Measurements from ENCODE around the gene SLC45A1.
A peak's percentile ranks its signal among the peaks of the same experiment; 100 is the strongest.

SLC45A1 gene

GRCh38 chr1:8283058-8283884, 34.6 kb upstream of the SLC45A1 start:
- no peak overlapping the region for H3K4me3 ChIP-seq (ENCODE audit: low read depth, low read length)
- no peak for TF ChIP-seq CTCF (conservative IDR thresholded peaks at IDR 0.05; ENCODE audit: low read depth, low read length)
- no peak for DNase-seq (ENCODE audit: low read depth)

GRCh38 chr1:8284127-8284526, 33.8 kb upstream of the SLC45A1 start:
- DNase-seq (ENCODE audit: low read depth) = peak; percentile 51
- H3K4me3 ChIP-seq (ENCODE audit: low read depth, low read length) = no peak overlapping the region
- TF ChIP-seq CTCF (conservative IDR thresholded peaks at IDR 0.05; ENCODE audit: low read depth, low read length) = no peak

GRCh38 chr1:8285103-8285502, 32.8 kb upstream of the SLC45A1 start:
- H3K4me3 ChIP-seq (ENCODE audit: low read depth, low read length) = no peak overlapping the region
- no peak for DNase-seq (ENCODE audit: low read depth)
- no peak for TF ChIP-seq CTCF (conservative IDR thresholded peaks at IDR 0.05; ENCODE audit: low read depth, low read length)

- no peak for DNase-seq (ENCODE audit: low read depth)
- TF ChIP-seq CTCF (conservative IDR thresholded peaks at IDR 0.05; ENCODE audit: low read depth, low read length) = no peak
Measured at GRCh38 chr1:8285965-8286364, 31.9 kb upstream of the SLC45A1 start.

GRCh38 chr1:8293118-8293517, 24.8 kb upstream of the SLC45A1 start:
- TF ChIP-seq CTCF (conservative IDR thresholded peaks at IDR 0.05; ENCODE audit: low read depth, low read length) = no peak
- H3K4me3 ChIP-seq (ENCODE audit: low read depth, low read length) = no peak overlapping the region
- no peak for DNase-seq (ENCODE audit: low read depth)

More at GRCh38 chr1:8285965-8286364, 31.9 kb upstream of the SLC45A1 start:
- no peak overlapping the region for H3K4me3 ChIP-seq (ENCODE audit: low read depth, low read length)

GRCh38 chr1:8293641-8294169, 24.2 kb upstream of the SLC45A1 start:
- no peak for DNase-seq (ENCODE audit: low read depth)
- H3K4me3 ChIP-seq (ENCODE audit: low read depth, low read length) = no peak overlapping the region
- no peak for TF ChIP-seq CTCF (conservative IDR thresholded peaks at IDR 0.05; ENCODE audit: low read depth, low read length)
